ENCODE results near the gene SCIN.

The SCIN gene

DNA sequence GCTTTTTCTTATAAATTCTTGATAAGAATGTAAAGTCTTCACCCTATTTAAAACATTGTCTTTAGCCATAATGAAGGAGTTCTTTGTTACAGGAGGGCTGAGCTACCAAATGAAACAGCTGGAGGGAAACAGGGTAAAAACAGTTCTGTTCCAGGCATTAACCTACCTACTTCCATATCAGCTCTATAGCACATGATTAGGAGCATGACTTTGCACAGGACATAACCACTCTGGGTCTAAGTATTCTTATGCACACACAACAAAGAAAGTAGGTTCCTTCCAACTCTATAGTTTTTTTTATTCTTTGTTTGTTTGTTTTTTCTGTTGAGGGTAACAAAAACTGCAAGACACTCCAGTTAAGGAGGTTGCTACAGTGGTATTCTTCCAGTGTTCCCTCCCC is 52.7 kb downstream of the SCIN start:
- no peak overlapping the region for H3K4me3 ChIP-seq (ENCODE audit: low read depth in 1 of 2, low read length in 1 of 2)
- H3K36me3 ChIP-seq = no peaks in the 10 kb centered on the region
- TF ChIP-seq, protein P1, sequence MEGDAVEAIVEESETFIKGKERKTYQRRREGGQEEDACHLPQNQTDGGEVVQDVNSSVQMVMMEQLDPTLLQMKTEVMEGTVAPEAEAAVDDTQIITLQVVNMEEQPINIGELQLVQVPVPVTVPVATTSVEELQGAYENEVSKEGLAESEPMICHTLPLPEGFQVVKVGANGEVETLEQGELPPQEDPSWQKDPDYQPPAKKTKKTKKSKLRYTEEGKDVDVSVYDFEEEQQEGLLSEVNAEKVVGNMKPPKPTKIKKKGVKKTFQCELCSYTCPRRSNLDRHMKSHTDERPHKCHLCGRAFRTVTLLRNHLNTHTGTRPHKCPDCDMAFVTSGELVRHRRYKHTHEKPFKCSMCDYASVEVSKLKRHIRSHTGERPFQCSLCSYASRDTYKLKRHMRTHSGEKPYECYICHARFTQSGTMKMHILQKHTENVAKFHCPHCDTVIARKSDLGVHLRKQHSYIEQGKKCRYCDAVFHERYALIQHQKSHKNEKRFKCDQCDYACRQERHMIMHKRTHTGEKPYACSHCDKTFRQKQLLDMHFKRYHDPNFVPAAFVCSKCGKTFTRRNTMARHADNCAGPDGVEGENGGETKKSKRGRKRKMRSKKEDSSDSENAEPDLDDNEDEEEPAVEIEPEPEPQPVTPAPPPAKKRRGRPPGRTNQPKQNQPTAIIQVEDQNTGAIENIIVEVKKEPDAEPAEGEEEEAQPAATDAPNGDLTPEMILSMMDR (IDR thresholded peaks at IDR 0.05) = no peak
- H3K27ac ChIP-seq = no peak overlapping the region
- no peaks in the 10 kb centered on the region for H3K27me3 ChIP-seq
- H3K4me1 ChIP-seq (ENCODE audit: control insufficient read depth in 1 of 2, insufficient read depth in 1 of 2, low read depth in 1 of 2, low read length in 1 of 2) = no peaks in the 10 kb centered on the region
- H3K9me3 ChIP-seq = no peaks in the 10 kb centered on the region

GRCh38 chr7:12623885-12624498 is 53.5 kb downstream of the SCIN start:
- Histone ChIP-seq H3K9me3 (no peaks in the 10 kb centered on the region), H3K27me3 (no peaks in the 10 kb centered on the region), H3K27ac (no peak overlapping the region), H3K36me3 (no peaks in the 10 kb centered on the region), H3K4me3 (ENCODE audit: low read depth in 1 of 2, low read length in 1 of 2) (no peak overlapping the region), H3K4me1 (ENCODE audit: control insufficient read depth in 1 of 2, insufficient read depth in 1 of 2, low read depth in 1 of 2, low read length in 1 of 2) (no peaks in the 10 kb centered on the region)
- TF ChIP-seq, protein P1 (IDR thresholded peaks at IDR 0.05) = peak; percentile 21

GRCh38 chr7:12625836-12626235 is 55.3 kb downstream of the SCIN start:
- H3K4me3 ChIP-seq (ENCODE audit: low read depth in 1 of 2, low read length in 1 of 2) = no peak overlapping the region
- H3K36me3 ChIP-seq = no peaks in the 10 kb centered on the region
- no peak overlapping the region for H3K27ac ChIP-seq
- H3K27me3 ChIP-seq = no peaks in the 10 kb centered on the region
- TF ChIP-seq, protein P1 (IDR thresholded peaks at IDR 0.05) = no peak
- H3K9me3 ChIP-seq = no peaks in the 10 kb centered on the region
- H3K4me1 ChIP-seq (ENCODE audit: control insufficient read depth in 1 of 2, insufficient read depth in 1 of 2, low read depth in 1 of 2, low read length in 1 of 2) = no peaks in the 10 kb centered on the region

GRCh38 chr7:12629816-12630512 is 59.4 kb downstream of the SCIN start:
- no peaks in the 10 kb centered on the region for H3K4me1 ChIP-seq (ENCODE audit: control insufficient read depth in 1 of 2, insufficient read depth in 1 of 2, low read depth in 1 of 2, low read length in 1 of 2)
- no peaks in the 10 kb centered on the region for H3K36me3 ChIP-seq
- TF ChIP-seq, protein P1 (IDR thresholded peaks at IDR 0.05) = no peak
- H3K27me3 ChIP-seq = no peaks in the 10 kb centered on the region
- no peak overlapping the region for H3K27ac ChIP-seq
- H3K9me3 ChIP-seq = no peaks in the 10 kb centered on the region
- no peak overlapping the region for H3K4me3 ChIP-seq (ENCODE audit: low read depth in 1 of 2, low read length in 1 of 2)

GRCh38 chr7:12630513-12630819 is 59.9 kb downstream of the SCIN start:
- TF ChIP-seq, protein P1 (IDR thresholded peaks at IDR 0.05) = no peak
- H3K9me3 ChIP-seq = no peaks in the 10 kb centered on the region
- no peaks in the 10 kb centered on the region for H3K36me3 ChIP-seq
- no peaks in the 10 kb centered on the region for H3K27me3 ChIP-seq
- H3K4me1 ChIP-seq (ENCODE audit: control insufficient read depth in 1 of 2, insufficient read depth in 1 of 2, low read depth in 1 of 2, low read length in 1 of 2) = no peaks in the 10 kb centered on the region
- H3K4me3 ChIP-seq (ENCODE audit: low read depth in 1 of 2, low read length in 1 of 2) = no peak overlapping the region
- H3K27ac ChIP-seq = no peak overlapping the region

All from neutrophil (primary cell).